GM23338 (cell line): ENCODE results near the gene RHOT1. TPM values are rescaled to one million over a fixed set of nuclear protein-coding genes. Genes with fewer than 3 reads are reported as not detected.

ENCODE experiments used
- ATAC-seq: fragments of 200-7000 bp; cut with Tn5 transposase; 3 replicates; pipeline ENCODE4 v1.9.1; 2020
- DNase-seq: peaks from one replicate; pipeline ENCODE4 v3.0.0-alpha.2; 2015; ENCODE audit warnings: low spot score
- H2AFZ ChIP-seq: fragments of 200-600 bp; sonication (generic); 2 replicates; pipeline ENCODE4 v1.8.0; 2016; ENCODE audit warnings: antibody characterized with exemption, mild to moderate bottlenecking, moderate library complexity
- H3F3A ChIP-seq: fragments of 200-600 bp; sonication (generic); replicated peaks from 2 replicates; pipeline ENCODE4 v1.8.0; 2017; ENCODE audit warnings: antibody characterized with exemption, mixed run types, low read depth
- H3K27ac ChIP-seq: fragments of 200-600 bp; sonication (generic); 2 replicates; pipeline ENCODE4 v1.6.1; 2016; ENCODE audit warnings: low read depth
- H3K27me3 ChIP-seq: fragments of 200-600 bp; sonication (generic); 2 replicates; pipeline ENCODE4 v1.8.0; 2016; ENCODE audit warnings: mild to moderate bottlenecking, mixed run types, moderate library complexity; ENCODE audit not compliant: insufficient read depth
- H3K36me3 ChIP-seq: fragments of 200-600 bp; sonication (generic); 2 replicates; pipeline ENCODE4 v1.8.0; 2016; ENCODE audit warnings: mild to moderate bottlenecking; ENCODE audit not compliant: insufficient read depth
- H3K4me1 ChIP-seq: fragments of 200-600 bp; sonication (generic); 2 replicates; pipeline ENCODE4 v1.8.0; 2016; ENCODE audit warnings: mild to moderate bottlenecking, moderate library complexity; ENCODE audit not compliant: insufficient read depth
- H3K4me2 ChIP-seq: fragments of 200-600 bp; sonication (generic); 2 replicates; pipeline ENCODE4 v1.7.1; 2017; ENCODE audit warnings: mixed run types
- H3K4me3 ChIP-seq: fragments of 200-600 bp; sonication (generic); 2 replicates; pipeline ENCODE4 v1.6.1; 2016; ENCODE audit warnings: mixed run types
- H3K79me2 ChIP-seq: fragments of 200-600 bp; sonication (generic); replicated peaks from 2 replicates; pipeline ENCODE4 v1.8.0; 2017; ENCODE audit warnings: mild to moderate bottlenecking; ENCODE audit not compliant: insufficient read depth
- H3K9me2 ChIP-seq: fragments of 200-600 bp; sonication (generic); 2 replicates; pipeline ENCODE4 v1.8.0; 2017; ENCODE audit not compliant: insufficient read depth
- H4K20me1 ChIP-seq: fragments of 200-600 bp; sonication (generic); replicated peaks from 2 replicates; pipeline ENCODE4 v1.8.0; 2017; ENCODE audit warnings: mild to moderate bottlenecking; ENCODE audit not compliant: insufficient read depth
- H3K27ac Mint-ChIP-seq: 2 replicates; pipeline ENCODE4 v1.8.0; 2020; ENCODE audit warnings: inconsistent platforms, mild to moderate bottlenecking, moderate library complexity, mixed read lengths
- H3K27me3 Mint-ChIP-seq: 3 replicates; pipeline ENCODE4 v1.8.0; 2022; ENCODE audit warnings: low read depth, mild to moderate bottlenecking, moderate library complexity, mixed read lengths, inconsistent platforms; ENCODE audit not compliant: insufficient read depth, poor library complexity
- H3K36me3 Mint-ChIP-seq: 3 replicates; pipeline ENCODE4 v1.8.0; 2021; ENCODE audit warnings: low read depth, mild to moderate bottlenecking, inconsistent platforms, moderate library complexity, mixed read lengths
- H3K4me1 Mint-ChIP-seq: 3 replicates; pipeline ENCODE4 v1.8.0; 2020; ENCODE audit warnings: mild to moderate bottlenecking, inconsistent platforms, mixed read lengths
- H3K4me3 Mint-ChIP-seq: 3 replicates; pipeline ENCODE4 v1.8.0; 2021; ENCODE audit warnings: moderate library complexity, mild to moderate bottlenecking, inconsistent platforms, mixed read lengths
- H3K9me3 Mint-ChIP-seq: 3 replicates; pipeline ENCODE4 v1.8.0; 2020; ENCODE audit warnings: moderate library complexity, mild to moderate bottlenecking, inconsistent platforms, mixed read lengths
- CREB1 ChIP-seq: fragments of 250-450 bp; sonication (Bioruptor Pico); IDR thresholded peaks from 2 replicates; pipeline ENCODE4 v1.5.0; 2020; ENCODE audit warnings: low read depth, mild to moderate bottlenecking, moderate library complexity
- EZH2 ChIP-seq: fragments of 200-600 bp; sonication (generic); IDR thresholded peaks from one replicate; pipeline ENCODE4 v1.8.0; 2017; ENCODE audit warnings: antibody characterized with exemption, mild to moderate bottlenecking, low read depth; ENCODE audit not compliant: unreplicated experiment
- EZH2phosphoT487 ChIP-seq: fragments of 200-600 bp; sonication (generic); IDR thresholded peaks from one replicate; pipeline ENCODE4 v1.8.1; 2018; ENCODE audit warnings: antibody characterized with exemption; ENCODE audit not compliant: unreplicated experiment
- NANOG ChIP-seq: IDR thresholded peaks from 2 replicates; pipeline ENCODE4 v1.6.1; 2016; ENCODE audit warnings: antibody characterized with exemption, borderline replicate concordance
- POLR2AphosphoS5 ChIP-seq: IDR thresholded peaks from 2 replicates; pipeline ENCODE4 v1.6.1; 2016; ENCODE audit warnings: antibody characterized with exemption, low read depth
- STAT1 ChIP-seq: IDR thresholded peaks from one replicate; pipeline ENCODE4 v1.6.1; 2016; ENCODE audit warnings: antibody characterized with exemption; ENCODE audit not compliant: unreplicated experiment
- ZNF114 ChIP-seq: fragments of 250-450 bp; sonication (Bioruptor Pico); IDR thresholded peaks from 2 replicates; pipeline ENCODE4 v1.5.0; 2020; ENCODE audit warnings: mild to moderate bottlenecking, moderate library complexity
- polyA plus RNA-seq: library from polyadenylated mRNA; unstranded; fragments of >200 nt; fragmentation: Nextera tagmentation; extraction: Ambion mirVana; gene quantifications from 2 replicates; pipeline ENCODE4 v1.2.1, GENCODE V29; 2016
- total RNA-seq: library from RNA; depleted of rRNA; stranded (reverse); fragments of >200 nt; shearing (Covaris generic); gene quantifications from 2 replicates; pipeline ENCODE4 v1.2.3, GENCODE V29; 2014
- TF ChIP-seq, protein P1 (sequence below), 2 experiments: fragments of 200-600 bp in 1 of 2; sonication (generic) in 1 of 2; conservative IDR thresholded peaks; 2 replicates each; pipeline versions ENCODE4 v1.5.1 to v1.6.1; 2016 to 2017; ENCODE audit warnings: antibody characterized with exemption in 2 of 2, low read depth in 2 of 2, mild to moderate bottlenecking in 2 of 2, moderate library complexity in 1 of 2
- TF ChIP-seq, protein P2 (sequence below): fragments of 250-450 bp; sonication (Bioruptor Pico); IDR thresholded peaks from 2 replicates; pipeline ENCODE4 v1.5.0; 2020; ENCODE audit warnings: mild to moderate bottlenecking, moderate library complexity

RHOT1 gene
- total and polyA plus RNA-seq, 2 experiments from 2014 or later, result 40.8 to 53.5 TPM

DNA sequence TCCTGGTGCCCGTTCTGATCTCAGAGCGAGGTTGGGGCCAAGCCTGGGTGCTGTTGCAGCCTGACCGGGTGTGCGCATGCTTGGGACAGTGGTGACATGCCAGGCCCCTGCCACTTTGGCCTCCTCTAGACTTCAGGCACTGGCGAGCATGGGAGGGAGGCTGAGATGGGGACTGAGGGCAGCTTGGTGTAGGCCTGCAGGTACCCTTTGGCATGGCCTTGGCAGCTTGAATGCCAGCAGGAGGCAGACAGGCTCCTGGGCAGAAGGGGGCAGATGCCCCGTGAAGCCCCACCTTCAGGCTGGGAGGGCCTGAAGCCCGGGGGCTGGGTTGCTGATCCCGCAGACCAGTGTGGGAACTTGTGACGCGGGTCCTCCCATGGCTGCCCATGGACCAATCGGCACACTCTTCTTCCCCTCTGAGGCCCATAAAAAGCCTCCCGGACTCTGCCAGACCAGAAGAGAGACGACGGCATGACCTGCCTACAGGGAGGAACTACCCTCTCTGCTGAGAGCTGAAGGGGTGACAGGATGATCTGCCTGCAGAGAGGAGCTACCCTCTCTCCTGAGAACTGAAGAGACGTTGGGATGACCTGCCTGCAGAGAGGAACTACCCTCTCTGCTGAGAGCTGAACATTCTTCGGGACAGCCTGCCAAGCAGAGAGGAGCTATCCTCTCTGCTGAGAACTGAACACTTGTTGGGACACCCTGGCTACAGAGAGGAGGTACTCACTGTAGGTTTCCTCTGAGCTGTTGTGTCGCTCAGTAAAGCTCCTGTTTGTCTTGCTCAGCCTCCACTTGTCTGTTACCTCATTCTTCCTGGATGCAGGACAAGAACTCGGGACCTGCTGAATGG is 17.5 kb downstream of the RHOT1 start (continued):
- TF ChIP-seq POLR2AphosphoS5 (no peak), EZH2phosphoT487 (no peak), CREB1 (CRISPR knock-in tag) (no peak), NANOG (no peak), ZNF114 (CRISPR knock-in tag) (no peak)
- TF ChIP-seq, protein P1, sequence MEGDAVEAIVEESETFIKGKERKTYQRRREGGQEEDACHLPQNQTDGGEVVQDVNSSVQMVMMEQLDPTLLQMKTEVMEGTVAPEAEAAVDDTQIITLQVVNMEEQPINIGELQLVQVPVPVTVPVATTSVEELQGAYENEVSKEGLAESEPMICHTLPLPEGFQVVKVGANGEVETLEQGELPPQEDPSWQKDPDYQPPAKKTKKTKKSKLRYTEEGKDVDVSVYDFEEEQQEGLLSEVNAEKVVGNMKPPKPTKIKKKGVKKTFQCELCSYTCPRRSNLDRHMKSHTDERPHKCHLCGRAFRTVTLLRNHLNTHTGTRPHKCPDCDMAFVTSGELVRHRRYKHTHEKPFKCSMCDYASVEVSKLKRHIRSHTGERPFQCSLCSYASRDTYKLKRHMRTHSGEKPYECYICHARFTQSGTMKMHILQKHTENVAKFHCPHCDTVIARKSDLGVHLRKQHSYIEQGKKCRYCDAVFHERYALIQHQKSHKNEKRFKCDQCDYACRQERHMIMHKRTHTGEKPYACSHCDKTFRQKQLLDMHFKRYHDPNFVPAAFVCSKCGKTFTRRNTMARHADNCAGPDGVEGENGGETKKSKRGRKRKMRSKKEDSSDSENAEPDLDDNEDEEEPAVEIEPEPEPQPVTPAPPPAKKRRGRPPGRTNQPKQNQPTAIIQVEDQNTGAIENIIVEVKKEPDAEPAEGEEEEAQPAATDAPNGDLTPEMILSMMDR (conservative IDR thresholded peaks at IDR 0.05; ENCODE audit: low read depth in 2 of 2), result no peak

- DNase-seq (no peak), ATAC-seq (no peak)
- Mint-ChIP-seq H3K4me1 (no peaks in the 10 kb centered on the region), H3K36me3 (peaks cover 40% of the 10 kb centered on the region), H3K27me3 (peaks cover 2% of the 10 kb centered on the region), H3K4me3 (no peak overlapping the region), H3K9me3 (peaks cover 10% of the 10 kb centered on the region), H3K27ac (no peak overlapping the region)
- H3K4me2 ChIP-seq, result no peak overlapping the region
- TF ChIP-seq, protein P2, sequence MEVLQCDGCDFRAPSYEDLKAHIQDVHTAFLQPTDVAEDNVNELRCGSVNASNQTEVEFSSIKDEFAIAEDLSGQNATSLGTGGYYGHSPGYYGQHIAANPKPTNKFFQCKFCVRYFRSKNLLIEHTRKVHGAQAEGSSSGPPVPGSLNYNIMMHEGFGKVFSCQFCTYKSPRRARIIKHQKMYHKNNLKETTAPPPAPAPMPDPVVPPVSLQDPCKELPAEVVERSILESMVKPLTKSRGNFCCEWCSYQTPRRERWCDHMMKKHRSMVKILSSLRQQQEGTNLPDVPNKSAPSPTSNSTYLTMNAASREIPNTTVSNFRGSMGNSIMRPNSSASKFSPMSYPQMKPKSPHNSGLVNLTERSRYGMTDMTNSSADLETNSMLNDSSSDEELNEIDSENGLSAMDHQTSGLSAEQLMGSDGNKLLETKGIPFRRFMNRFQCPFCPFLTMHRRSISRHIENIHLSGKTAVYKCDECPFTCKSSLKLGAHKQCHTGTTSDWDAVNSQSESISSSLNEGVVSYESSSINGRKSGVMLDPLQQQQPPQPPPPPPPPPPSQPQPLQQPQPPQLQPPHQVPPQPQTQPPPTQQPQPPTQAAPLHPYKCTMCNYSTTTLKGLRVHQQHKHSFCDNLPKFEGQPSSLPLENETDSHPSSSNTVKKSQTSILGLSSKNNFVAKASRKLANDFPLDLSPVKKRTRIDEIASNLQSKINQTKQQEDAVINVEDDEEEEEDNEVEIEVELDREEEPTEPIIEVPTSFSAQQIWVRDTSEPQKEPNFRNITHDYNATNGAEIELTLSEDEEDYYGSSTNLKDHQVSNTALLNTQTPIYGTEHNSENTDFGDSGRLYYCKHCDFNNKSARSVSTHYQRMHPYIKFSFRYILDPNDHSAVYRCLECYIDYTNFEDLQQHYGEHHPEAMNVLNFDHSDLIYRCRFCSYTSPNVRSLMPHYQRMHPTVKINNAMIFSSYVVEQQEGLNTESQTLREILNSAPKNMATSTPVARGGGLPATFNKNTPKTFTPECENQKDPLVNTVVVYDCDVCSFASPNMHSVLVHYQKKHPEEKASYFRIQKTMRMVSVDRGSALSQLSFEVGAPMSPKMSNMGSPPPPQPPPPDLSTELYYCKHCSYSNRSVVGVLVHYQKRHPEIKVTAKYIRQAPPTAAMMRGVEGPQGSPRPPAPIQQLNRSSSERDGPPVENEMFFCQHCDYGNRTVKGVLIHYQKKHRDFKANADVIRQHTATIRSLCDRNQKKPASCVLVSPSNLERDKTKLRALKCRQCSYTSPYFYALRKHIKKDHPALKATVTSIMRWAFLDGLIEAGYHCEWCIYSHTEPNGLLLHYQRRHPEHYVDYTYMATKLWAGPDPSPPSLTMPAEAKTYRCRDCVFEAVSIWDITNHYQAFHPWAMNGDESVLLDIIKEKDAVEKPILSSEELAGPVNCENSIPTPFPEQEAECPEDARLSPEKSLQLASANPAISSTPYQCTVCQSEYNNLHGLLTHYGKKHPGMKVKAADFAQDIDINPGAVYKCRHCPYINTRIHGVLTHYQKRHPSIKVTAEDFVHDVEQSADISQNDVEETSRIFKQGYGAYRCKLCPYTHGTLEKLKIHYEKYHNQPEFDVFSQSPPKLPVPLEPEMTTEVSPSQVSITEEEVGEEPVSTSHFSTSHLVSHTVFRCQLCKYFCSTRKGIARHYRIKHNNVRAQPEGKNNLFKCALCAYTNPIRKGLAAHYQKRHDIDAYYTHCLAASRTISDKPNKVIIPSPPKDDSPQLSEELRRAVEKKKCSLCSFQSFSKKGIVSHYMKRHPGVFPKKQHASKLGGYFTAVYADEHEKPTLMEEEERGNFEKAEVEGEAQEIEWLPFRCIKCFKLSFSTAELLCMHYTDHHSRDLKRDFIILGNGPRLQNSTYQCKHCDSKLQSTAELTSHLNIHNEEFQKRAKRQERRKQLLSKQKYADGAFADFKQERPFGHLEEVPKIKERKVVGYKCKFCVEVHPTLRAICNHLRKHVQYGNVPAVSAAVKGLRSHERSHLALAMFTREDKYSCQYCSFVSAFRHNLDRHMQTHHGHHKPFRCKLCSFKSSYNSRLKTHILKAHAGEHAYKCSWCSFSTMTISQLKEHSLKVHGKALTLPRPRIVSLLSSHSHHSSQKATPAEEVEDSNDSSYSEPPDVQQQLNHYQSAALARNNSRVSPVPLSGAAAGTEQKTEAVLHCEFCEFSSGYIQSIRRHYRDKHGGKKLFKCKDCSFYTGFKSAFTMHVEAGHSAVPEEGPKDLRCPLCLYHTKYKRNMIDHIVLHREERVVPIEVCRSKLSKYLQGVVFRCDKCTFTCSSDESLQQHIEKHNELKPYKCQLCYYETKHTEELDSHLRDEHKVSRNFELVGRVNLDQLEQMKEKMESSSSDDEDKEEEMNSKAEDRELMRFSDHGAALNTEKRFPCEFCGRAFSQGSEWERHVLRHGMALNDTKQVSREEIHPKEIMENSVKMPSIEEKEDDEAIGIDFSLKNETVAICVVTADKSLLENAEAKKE (CRISPR knock-in tag), result no peak
- no peak for TF ChIP-seq EZH2phosphoT487
- no peak for TF ChIP-seq NANOG
- TF ChIP-seq, protein P1 (conservative IDR thresholded peaks at IDR 0.05; ENCODE audit: low read depth in 2 of 2), result no peak
- no peak for TF ChIP-seq STAT1
- no peak for TF ChIP-seq EZH2
- H2AFZ ChIP-seq, result no peak overlapping the region
- H3K4me1 ChIP-seq, result no peaks in the 10 kb centered on the region
- peaks cover 7% of the 10 kb centered on the region for H4K20me1 ChIP-seq
- H3K9me2 ChIP-seq, result no peaks in the 10 kb centered on the region
- H3K27ac ChIP-seq, result no peak overlapping the region
- no peaks in the 10 kb centered on the region for H3F3A ChIP-seq
- H3K27me3 ChIP-seq, result no peaks in the 10 kb centered on the region
- no peak overlapping the region for H3K4me3 ChIP-seq
- no peaks in the 10 kb centered on the region for H3K36me3 ChIP-seq
- H3K79me2 ChIP-seq, result peaks cover 14% of the 10 kb centered on the region; the same call in 1 of the 2 replicates
These were observed 18.2 kb downstream of the RHOT1 start for GRCh38 chr17:32160526-32160925.
